SK-N-SH (cell line): ENCODE results near the gene NACAD.

Source experiments
- JUND ChIP-seq: IDR thresholded peaks from 2 replicates; pipeline ENCODE4 v1.4.0; 2012
- NRF1 ChIP-seq: IDR thresholded peaks from 2 replicates; pipeline ENCODE4 v1.6.1; 2012; ENCODE audit warnings: low read depth, mild to moderate bottlenecking, low read length
- RCOR1 ChIP-seq: fragments of 150-350 bp; IDR thresholded peaks from 2 replicates; pipeline ENCODE4 v1.6.1; 2017; ENCODE audit warnings: antibody characterized with exemption, low read length
- TF ChIP-seq, protein P1 (sequence below): fragments of 200-600 bp; sonication (generic); IDR thresholded peaks from 2 replicates; pipeline ENCODE4 v1.6.1; 2017; ENCODE audit warnings: antibody characterized with exemption, mild to moderate bottlenecking, moderate library complexity

DNA sequence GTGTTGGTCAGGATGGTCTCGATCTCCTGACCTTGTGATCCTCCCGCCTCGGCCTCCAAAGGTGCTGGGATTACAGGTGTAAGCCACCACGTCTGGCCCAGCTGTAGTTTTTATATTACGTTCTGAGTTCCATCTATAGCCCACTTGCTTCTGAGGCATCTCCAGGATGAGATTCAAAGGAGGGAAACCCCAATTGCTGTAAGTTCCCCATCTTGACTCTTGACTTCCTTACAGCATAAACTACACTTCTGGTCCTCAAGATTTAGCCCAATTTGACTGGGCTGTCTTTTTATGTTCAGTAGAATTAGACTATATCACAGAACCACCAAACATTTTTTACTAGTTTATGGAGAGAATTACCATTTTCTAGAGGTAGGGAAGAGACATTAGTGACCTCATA lies 44.4 kb downstream of the NACAD start:
- TF ChIP-seq JUND (no peak), RCOR1 (no peak), NRF1 (no peak)
- TF ChIP-seq, protein P1, sequence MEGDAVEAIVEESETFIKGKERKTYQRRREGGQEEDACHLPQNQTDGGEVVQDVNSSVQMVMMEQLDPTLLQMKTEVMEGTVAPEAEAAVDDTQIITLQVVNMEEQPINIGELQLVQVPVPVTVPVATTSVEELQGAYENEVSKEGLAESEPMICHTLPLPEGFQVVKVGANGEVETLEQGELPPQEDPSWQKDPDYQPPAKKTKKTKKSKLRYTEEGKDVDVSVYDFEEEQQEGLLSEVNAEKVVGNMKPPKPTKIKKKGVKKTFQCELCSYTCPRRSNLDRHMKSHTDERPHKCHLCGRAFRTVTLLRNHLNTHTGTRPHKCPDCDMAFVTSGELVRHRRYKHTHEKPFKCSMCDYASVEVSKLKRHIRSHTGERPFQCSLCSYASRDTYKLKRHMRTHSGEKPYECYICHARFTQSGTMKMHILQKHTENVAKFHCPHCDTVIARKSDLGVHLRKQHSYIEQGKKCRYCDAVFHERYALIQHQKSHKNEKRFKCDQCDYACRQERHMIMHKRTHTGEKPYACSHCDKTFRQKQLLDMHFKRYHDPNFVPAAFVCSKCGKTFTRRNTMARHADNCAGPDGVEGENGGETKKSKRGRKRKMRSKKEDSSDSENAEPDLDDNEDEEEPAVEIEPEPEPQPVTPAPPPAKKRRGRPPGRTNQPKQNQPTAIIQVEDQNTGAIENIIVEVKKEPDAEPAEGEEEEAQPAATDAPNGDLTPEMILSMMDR: no peak
